Spleen (tissue), 11 donors: ENCODE results near the gene C11orf16. TPM values are rescaled to one million over a fixed set of nuclear protein-coding genes. Genes with fewer than 3 reads are reported as not detected.

Experiments used
- DNase-seq: peaks from one replicate; pipeline ENCODE4 v3.0.0-alpha.2; 2020
- H3K27ac ChIP-seq, 8 donors: fragments of 200-600 bp; sonication (generic) in 7 of 8; 1 replicate in 4 of 8; 2 replicates in 4 of 8; pipeline versions ENCODE4 v1.5.0 to v1.8.0; 2016 to 2021; ENCODE audit warnings: inconsistent platforms in 4 of 8, mild to moderate bottlenecking in 4 of 8, moderate library complexity in 1 of 8
- H3K27me3 ChIP-seq, 7 donors: fragments of 200-600 bp; sonication (generic) in 6 of 7; replicated peaks in 1 of 7; 1 replicate in 4 of 7; 2 replicates in 3 of 7; pipeline versions ENCODE4 v1.5.0 to v1.8.0; 2016 to 2021; ENCODE audit warnings: inconsistent platforms in 3 of 7, mild to moderate bottlenecking in 1 of 7
- H3K36me3 ChIP-seq, 6 donors: fragments of 200-600 bp; sonication (generic) in 5 of 6; 1 replicate in 4 of 6; 2 replicates in 2 of 6; pipeline versions ENCODE4 v1.5.0 to v1.8.0; 2016 to 2021; ENCODE audit warnings: inconsistent platforms in 2 of 6
- H3K4me1 ChIP-seq, 6 donors: fragments of 200-600 bp; sonication (generic) in 5 of 6; 1 replicate in 3 of 6; 2 replicates in 3 of 6; pipeline versions ENCODE4 v1.5.0 to v1.8.0; 2016 to 2021; ENCODE audit warnings: inconsistent platforms in 3 of 6
- H3K4me3 ChIP-seq, 8 donors: fragments of 200-600 bp; sonication (generic) in 7 of 8; 1 replicate in 4 of 8; 2 replicates in 4 of 8; pipeline versions ENCODE4 v1.5.0 to v1.8.0; 2016 to 2021; ENCODE audit warnings: inconsistent platforms in 4 of 8, mild to moderate bottlenecking in 4 of 8, moderate library complexity in 2 of 8
- H3K9me3 ChIP-seq, 8 donors: fragments of 200-600 bp; sonication (generic) in 7 of 8; 1 replicate in 4 of 8; 2 replicates in 4 of 8; pipeline versions ENCODE4 v1.5.0 to v1.8.0; 2016 to 2021; ENCODE audit warnings: inconsistent platforms in 4 of 8
- CTCF ChIP-seq, 11 experiments: fragments of 200-600 bp in 7 of 11; fragments of 450-650 bp in 4 of 11; sonication (generic) in 4 of 11; IDR thresholded peaks in 8 of 11; conservative IDR thresholded peaks in 3 of 11; 1 replicate in 7 of 11; 2 replicates in 4 of 11; pipeline versions ENCODE4 v1.4.0 to v1.8.0; 2016 to 2021; ENCODE audit warnings: antibody characterized with exemption in 11 of 11, inconsistent platforms in 4 of 11, mild to moderate bottlenecking in 1 of 11
- POLR2A ChIP-seq, 3 donors: fragments of 450-650 bp; IDR thresholded peaks; one replicate each; pipeline ENCODE4 v1.5.1; 2017; ENCODE audit warnings: antibody characterized with exemption in 3 of 3, mild to moderate bottlenecking in 1 of 3
- POLR2AphosphoS5 ChIP-seq, 3 donors: sonication (generic); formaldehyde crosslinking; IDR thresholded peaks; one replicate each; pipeline ENCODE4 v1.5.1; 2017; ENCODE audit warnings: antibody characterized with exemption in 3 of 3
- WGBS, 5 donors: extraction: QIAGEN DNeasy Blood & Tissue Kit in 3 of 5; methylation state at CpG; one replicate each; pipeline versions ENCODE4 v1.1.5 to v1.1.7; 2013 to 2018; 5-methylcytosine and 5-hydroxymethylcytosine counted together
- intact Hi-C: fragments of 100-400 bp; cut with DNase I; formaldehyde crosslinking; loops from one replicate; pipeline ENCODE4 v1.15.0; 2023; ENCODE audit warnings: low total_unique reads
- polyA plus RNA-seq, 3 donors: library from polyadenylated mRNA; stranded (reverse); fragments of 200-250 nt; gene quantifications; one replicate each; pipeline ENCODE4 v1.2.1, GENCODE V29; 2013
- total RNA-seq, 7 donors: library from RNA; depleted of rRNA in 3 of 7; stranded (reverse); fragments of >200 nt in 3 of 7; fragmentation: NEBNext Ultra II Directional in 4 of 7; extraction: Animal tissue kit (Norgen Biotek cat#: 25700) in 4 of 7; gene quantifications; one replicate each; pipeline versions ENCODE4 v1.1.0 to v1.2.1, GENCODE V29; 2016 to 2021
- donor health status: healthy with polysubstance abuse.
- donor health status: DM: no; HTN: no; CAD: no; lungs with moderate emphysema.
- donor health status: DM: no; HTN: no; CAD: no.
- donor health status: Bipolar disorder and iron deficiency.
- donor health status: healthy.
- donor health status: DM: no; HTN: no; CAD: no.
- donor health status: DM: yes; HTN: yes; CAD: no.

The C11orf16 gene
- total and polyA plus RNA-seq, 10 donors, result not detected

- H3K9me3 ChIP-seq, result no peaks in the 10 kb centered on the region
- peak within 1 kb of the TSS; percentile 81 to 94 (median 88) for H3K27ac ChIP-seq
- peak within 1 kb of the TSS; percentile 54 to 94 (median 86) for H3K4me3 ChIP-seq
- no peaks in the 10 kb centered on the region for H3K27me3 ChIP-seq
- H3K4me1 ChIP-seq, result peaks cover 10 to 88% (median 38%) of the 10 kb centered on the region in 6 donors
- H3K36me3 ChIP-seq, result peaks cover 0 to 10% (median 0%) of the 10 kb centered on the region in 6 donors
- TF ChIP-seq POLR2A (IDR thresholded peaks at IDR 0.05) (peak in 1 of 3 donors; percentile 64), POLR2AphosphoS5 (IDR thresholded peaks at IDR 0.05) (peak; percentile 86 to 93 (median 89)), CTCF (IDR thresholded peaks at IDR 0.05 in 8 of 11, conservative IDR thresholded peaks at IDR 0.05 in 3 of 11) (peak in 1 of 11 experiments; percentile 12)
- intact Hi-C loops, result loop anchor here (5.0 kb wide), 1 partner anchor 51 kb away; the partner anchor contains the start of gene TMEM9B
- DNase-seq, result peak; percentile 95
- WGBS, 5 donors, result 0 to 1% (median 1%) methylated on average over 38 to 66 of the region's 68 CpGs
Measured at GRCh38 chr11:8911029-8911823, 21.5 kb downstream of the C11orf16 start, which contains the start of gene AKIP1. TSS of gene AKIP1 (plus strand) at chr11:8911189. CDS start at chr11:8911450, 261 bp downstream.

DNA sequence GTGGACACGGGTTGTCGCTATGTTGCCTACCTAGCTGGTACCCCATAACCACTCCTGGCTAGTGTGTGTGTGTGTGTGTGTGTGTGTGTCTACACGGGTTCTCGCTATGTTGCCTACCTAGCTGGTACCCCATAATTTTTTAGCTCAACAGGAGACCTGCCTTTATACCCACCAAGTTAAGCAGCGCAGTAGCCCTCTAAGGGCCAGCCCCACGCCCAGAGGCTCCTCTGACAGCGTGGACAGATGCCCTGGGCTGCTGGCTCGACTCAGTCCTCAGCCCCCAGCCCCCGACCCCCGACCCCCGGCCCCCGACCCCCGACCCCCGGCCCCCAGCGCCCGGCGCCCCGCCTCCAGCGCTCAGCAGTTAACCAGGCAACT lies 22.1 kb downstream of the C11orf16 start:
- Histone ChIP-seq H3K27me3 (no peaks in the 10 kb centered on the region), H3K4me1 (peaks cover 10 to 83% (median 38%) of the 10 kb centered on the region in 6 donors), H3K9me3 (no peaks in the 10 kb centered on the region), H3K27ac (peak overlapping the region in 6 of 8 donors; percentile 84 to 94 (median 91)), H3K36me3 (peaks cover 0 to 4% (median 0%) of the 10 kb centered on the region in 6 donors), H3K4me3 (peak overlapping the region; percentile 54 to 94 (median 86))
- 0 to 4% (median 0%) methylated on average over 1 to 19 of the region's 19 CpGs for WGBS, 5 donors
- DNase-seq, result no peak
- intact Hi-C loops, result loop anchor here (5.0 kb wide), 1 partner anchor 52 kb away; the partner anchor contains the start of gene TMEM9B
- TF ChIP-seq CTCF (IDR thresholded peaks at IDR 0.05 in 8 of 11, conservative IDR thresholded peaks at IDR 0.05 in 3 of 11), result no peak
- TF ChIP-seq POLR2AphosphoS5 (IDR thresholded peaks at IDR 0.05), result no peak
- no peak for TF ChIP-seq POLR2A (IDR thresholded peaks at IDR 0.05)

DNA sequence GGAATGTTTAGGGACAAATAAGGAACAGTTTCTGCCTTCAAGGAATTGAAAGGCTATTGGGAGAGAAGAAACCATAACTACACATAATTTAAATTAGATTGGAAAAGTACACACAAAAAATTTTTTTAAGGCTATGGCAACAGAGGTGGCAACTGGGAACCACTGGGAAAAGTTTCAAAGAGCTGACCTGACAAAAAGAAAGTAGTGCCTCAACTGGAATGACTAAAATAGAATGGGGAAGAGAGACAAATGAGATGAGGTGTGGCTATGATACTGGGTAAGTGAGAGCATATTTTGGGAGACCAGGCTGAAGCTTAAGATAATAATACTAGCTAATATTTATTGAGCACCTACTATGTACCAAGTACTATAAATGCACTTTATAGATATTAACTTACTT lies 24.6 kb downstream of the C11orf16 start:
- no peak overlapping the region for H3K4me3 ChIP-seq
- no peaks in the 10 kb centered on the region for H3K27me3 ChIP-seq
- H3K9me3 ChIP-seq, result no peaks in the 10 kb centered on the region
- no peaks in the 10 kb centered on the region for H3K36me3 ChIP-seq
- intact Hi-C loops, result no loop called here
- DNase-seq, result no peak
- H3K27ac ChIP-seq, result peak overlapping the region in 5 of 8 donors; percentile 25 to 94 (median 36)
- TF ChIP-seq CTCF (IDR thresholded peaks at IDR 0.05 in 8 of 11, conservative IDR thresholded peaks at IDR 0.05 in 3 of 11) (no peak), POLR2AphosphoS5 (IDR thresholded peaks at IDR 0.05) (no peak), POLR2A (IDR thresholded peaks at IDR 0.05) (no peak)
- H3K4me1 ChIP-seq, result peaks cover 0 to 57% (median 16%) of the 10 kb centered on the region in 6 donors

- TF ChIP-seq POLR2A (IDR thresholded peaks at IDR 0.05) (no peak), POLR2AphosphoS5 (IDR thresholded peaks at IDR 0.05) (no peak), CTCF (IDR thresholded peaks at IDR 0.05 in 8 of 11, conservative IDR thresholded peaks at IDR 0.05 in 3 of 11) (no peak)
- Histone ChIP-seq H3K4me1 (peaks cover 0 to 47% (median 12%) of the 10 kb centered on the region in 6 donors), H3K9me3 (peaks cover 0 to 3% (median 0%) of the 10 kb centered on the region in 8 donors), H3K27ac (peak overlapping the region in 6 of 8 donors; percentile 10 to 94 (median 26)), H3K4me3 (peak overlapping the region in 2 of 8 donors; percentile 0 to 7), H3K36me3 (no peaks in the 10 kb centered on the region), H3K27me3 (no peaks in the 10 kb centered on the region)
- WGBS, 5 donors, result 72 to 86% (median 77%) methylated on average over 1 of the region's 1 CpG
- no peak for DNase-seq
- intact Hi-C loops, result no loop called here
Measured at GRCh38 chr11:8907116-8907515, 25.6 kb downstream of the C11orf16 start.
